ENCODE results near the gene SAMSN1. TPM values are rescaled to one million over a fixed set of nuclear protein-coding genes. Genes with fewer than 3 reads are reported as not detected.
"Not testable (repeated sequence)": the region's sequence is repeated elsewhere in the genome, so short reads cannot be mapped to it uniquely, and the experiment has no call there.

Gene SAMSN1
- total RNA-seq, 1 donor: under 0.01 TPM

DNA sequence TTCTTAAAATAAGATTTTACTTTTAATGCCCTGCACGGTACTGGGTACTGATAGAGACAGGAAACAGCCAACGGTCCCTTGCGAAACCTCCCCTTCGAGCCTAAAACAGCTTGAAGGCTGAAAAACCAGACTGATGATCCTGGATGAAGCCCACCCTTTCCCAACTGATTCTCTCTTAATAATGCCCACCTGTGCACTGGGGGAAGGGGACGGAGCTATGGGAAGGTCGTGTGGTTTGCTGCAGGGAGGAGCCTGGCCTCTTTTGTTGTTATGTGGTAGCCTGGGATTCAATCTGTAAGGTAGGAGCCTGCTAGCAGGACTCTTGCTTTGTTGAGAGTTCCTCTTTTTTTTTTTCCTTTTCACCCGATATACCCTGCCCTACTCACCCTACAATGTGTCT, 25.6 kb downstream of the SAMSN1 start:
- TF ChIP-seq, protein P1, sequence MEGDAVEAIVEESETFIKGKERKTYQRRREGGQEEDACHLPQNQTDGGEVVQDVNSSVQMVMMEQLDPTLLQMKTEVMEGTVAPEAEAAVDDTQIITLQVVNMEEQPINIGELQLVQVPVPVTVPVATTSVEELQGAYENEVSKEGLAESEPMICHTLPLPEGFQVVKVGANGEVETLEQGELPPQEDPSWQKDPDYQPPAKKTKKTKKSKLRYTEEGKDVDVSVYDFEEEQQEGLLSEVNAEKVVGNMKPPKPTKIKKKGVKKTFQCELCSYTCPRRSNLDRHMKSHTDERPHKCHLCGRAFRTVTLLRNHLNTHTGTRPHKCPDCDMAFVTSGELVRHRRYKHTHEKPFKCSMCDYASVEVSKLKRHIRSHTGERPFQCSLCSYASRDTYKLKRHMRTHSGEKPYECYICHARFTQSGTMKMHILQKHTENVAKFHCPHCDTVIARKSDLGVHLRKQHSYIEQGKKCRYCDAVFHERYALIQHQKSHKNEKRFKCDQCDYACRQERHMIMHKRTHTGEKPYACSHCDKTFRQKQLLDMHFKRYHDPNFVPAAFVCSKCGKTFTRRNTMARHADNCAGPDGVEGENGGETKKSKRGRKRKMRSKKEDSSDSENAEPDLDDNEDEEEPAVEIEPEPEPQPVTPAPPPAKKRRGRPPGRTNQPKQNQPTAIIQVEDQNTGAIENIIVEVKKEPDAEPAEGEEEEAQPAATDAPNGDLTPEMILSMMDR (IDR thresholded peaks at IDR 0.05; ENCODE audit: extremely low read depth, low read depth, low read length): no peak
- Histone ChIP-seq H3K36me3 (ENCODE audit: insufficient read depth, low read length) (no peaks in the 10 kb centered on the region), H3K27me3 (ENCODE audit: insufficient read depth, low read length) (no peaks in the 10 kb centered on the region), H3K4me2 (ENCODE audit: insufficient read depth, low read length) (no peak overlapping the region), H3K79me2 (ENCODE audit: insufficient read depth, low read length) (no peaks in the 10 kb centered on the region), H3K9me3 (ENCODE audit: low read depth, low read length) (no peaks in the 10 kb centered on the region), H3K4me3 (ENCODE audit: insufficient read depth, low read length) (no peak overlapping the region), H4K20me1 (ENCODE audit: insufficient read depth, low read length) (no peaks in the 10 kb centered on the region), H2AFZ (ENCODE audit: low read length) (no peak overlapping the region), H3K4me1 (ENCODE audit: insufficient read depth, low read length) (no peaks in the 10 kb centered on the region), H3K27ac (ENCODE audit: low read depth, low read length) (no peak overlapping the region)
- no peak for DNase-seq (ENCODE audit: insufficient read length, low spot score, missing footprints)

DNA sequence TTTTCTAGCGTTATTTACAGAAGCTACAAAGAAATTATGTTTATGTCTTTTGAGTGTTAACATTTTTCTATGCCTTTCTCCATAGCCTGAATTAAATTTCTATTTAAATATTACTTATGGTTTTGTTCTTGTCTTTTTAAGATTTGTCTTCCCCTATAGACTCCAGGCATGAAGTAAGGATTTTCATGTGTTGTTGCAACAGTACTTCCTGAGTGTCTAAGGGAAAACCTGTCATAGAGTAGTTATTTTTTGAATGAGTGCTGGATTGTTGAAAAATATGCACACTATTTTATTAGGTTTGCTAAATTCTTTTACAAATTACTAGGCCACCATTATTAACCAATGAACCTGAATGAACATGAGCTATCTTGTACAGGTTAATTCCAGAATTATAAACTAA, 27.1 kb downstream of the SAMSN1 start:
- H3K4me3 ChIP-seq (ENCODE audit: insufficient read depth, low read length): no peak overlapping the region
- no peak overlapping the region for H3K27ac ChIP-seq (ENCODE audit: low read depth, low read length)
- no peak for DNase-seq (ENCODE audit: insufficient read length, low spot score, missing footprints)
- H3K79me2 ChIP-seq (ENCODE audit: insufficient read depth, low read length): no peaks in the 10 kb centered on the region
- TF ChIP-seq, protein P1 (IDR thresholded peaks at IDR 0.05; ENCODE audit: extremely low read depth, low read depth, low read length): no peak
- no peaks in the 10 kb centered on the region for H3K36me3 ChIP-seq (ENCODE audit: insufficient read depth, low read length)
- H2AFZ ChIP-seq (ENCODE audit: low read length): no peak overlapping the region
- H3K27me3 ChIP-seq (ENCODE audit: insufficient read depth, low read length): no peaks in the 10 kb centered on the region
- no peaks in the 10 kb centered on the region for H4K20me1 ChIP-seq (ENCODE audit: insufficient read depth, low read length)
- H3K4me2 ChIP-seq (ENCODE audit: insufficient read depth, low read length): no peak overlapping the region
- H3K9me3 ChIP-seq (ENCODE audit: low read depth, low read length): no peaks in the 10 kb centered on the region
- H3K4me1 ChIP-seq (ENCODE audit: insufficient read depth, low read length): no peaks in the 10 kb centered on the region

DNA sequence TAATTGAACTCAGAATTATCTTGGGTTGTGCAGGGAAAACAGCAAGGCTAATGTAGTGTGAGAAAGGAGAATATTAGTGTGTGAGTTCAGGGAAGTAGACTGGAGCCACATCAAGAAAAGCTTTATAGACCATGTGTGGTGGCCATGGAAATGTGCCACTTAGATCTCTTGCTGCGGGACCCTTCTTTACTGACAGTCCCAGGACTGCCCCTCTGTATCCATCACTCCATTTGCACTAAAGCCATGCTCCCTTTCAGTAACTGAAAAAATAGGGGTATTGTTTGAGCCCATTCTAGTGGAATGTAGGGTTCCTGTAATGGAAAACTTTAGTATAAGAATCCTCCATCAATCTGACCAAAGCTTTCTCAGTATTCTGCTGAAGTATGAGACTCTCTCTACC, 32.3 kb downstream of the SAMSN1 start:
- no peak for DNase-seq (ENCODE audit: insufficient read length, low spot score, missing footprints)
- Histone ChIP-seq H3K9me3 (ENCODE audit: low read depth, low read length) (no peaks in the 10 kb centered on the region), H3K79me2 (ENCODE audit: insufficient read depth, low read length) (no peaks in the 10 kb centered on the region), H3K4me1 (ENCODE audit: insufficient read depth, low read length) (no peaks in the 10 kb centered on the region), H3K27me3 (ENCODE audit: insufficient read depth, low read length) (no peaks in the 10 kb centered on the region), H3K4me2 (ENCODE audit: insufficient read depth, low read length) (no peak overlapping the region), H2AFZ (ENCODE audit: low read length) (no peak overlapping the region), H3K36me3 (ENCODE audit: insufficient read depth, low read length) (no peaks in the 10 kb centered on the region), H4K20me1 (ENCODE audit: insufficient read depth, low read length) (no peaks in the 10 kb centered on the region), H3K4me3 (ENCODE audit: insufficient read depth, low read length) (no peak overlapping the region), H3K27ac (ENCODE audit: low read depth, low read length) (no peak overlapping the region)
- TF ChIP-seq, protein P1 (IDR thresholded peaks at IDR 0.05; ENCODE audit: extremely low read depth, low read depth, low read length): no peak

DNA sequence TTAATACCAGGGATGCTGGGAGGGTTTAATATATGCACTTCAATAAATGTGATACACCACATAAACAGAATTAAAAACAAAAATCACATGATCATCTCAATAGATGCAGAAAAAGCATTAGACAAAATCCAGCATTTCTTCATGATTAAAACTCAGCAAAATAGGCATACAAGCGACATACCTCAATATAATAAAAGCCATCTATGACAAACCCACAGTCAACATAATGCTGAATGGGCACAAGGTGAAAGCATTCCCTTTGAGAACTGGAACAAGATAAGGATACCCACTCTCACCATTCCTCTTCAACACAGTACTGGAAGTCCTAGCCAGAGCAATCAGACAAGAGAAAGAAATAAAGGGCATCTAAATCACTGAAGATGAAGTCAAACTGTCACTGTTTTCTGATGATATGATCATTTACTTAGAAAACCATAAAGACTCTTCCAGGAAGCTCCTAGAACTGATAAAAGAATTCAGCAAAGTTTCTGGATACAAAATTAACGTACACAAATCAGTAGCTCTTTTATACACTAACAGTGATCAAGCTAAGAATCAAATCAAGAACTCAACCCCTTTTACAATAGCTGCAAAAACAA, 39.2 kb downstream of the SAMSN1 start:
- H3K27me3 ChIP-seq (ENCODE audit: insufficient read depth, low read length); H4K20me1 ChIP-seq (ENCODE audit: insufficient read depth, low read length); DNase-seq (ENCODE audit: insufficient read length, low spot score, missing footprints); H2AFZ ChIP-seq (ENCODE audit: low read length); H3K4me1 ChIP-seq (ENCODE audit: insufficient read depth, low read length); H3K27ac ChIP-seq (ENCODE audit: low read depth, low read length); H3K79me2 ChIP-seq (ENCODE audit: insufficient read depth, low read length); H3K4me2 ChIP-seq (ENCODE audit: insufficient read depth, low read length); H3K9me3 ChIP-seq (ENCODE audit: low read depth, low read length); H3K4me3 ChIP-seq (ENCODE audit: insufficient read depth, low read length); H3K36me3 ChIP-seq (ENCODE audit: insufficient read depth, low read length): not testable (repeated sequence)

All from osteoblast (primary cell).